SK-N-SH (cell line): ENCODE data around the gene STK26. TPM values are rescaled to one million over a fixed set of nuclear protein-coding genes. Genes with fewer than 3 reads are reported as not detected.

Experiments
- CTCF ChIA-PET: fragments of 300-600, 350-600 bp; formaldehyde crosslinking; extraction: SDS; loops from one replicate; lab custom pipeline; 2021; lab: Yijun Ruan, JAX
- POLR2A ChIA-PET: fragments of 350-600 bp; sonication (Branson Sonifier 250); formaldehyde crosslinking; extraction: SDS; loops from one replicate; lab custom pipeline; 2020; ENCODE audit warnings: antibody characterized with exemption, inconsistent platforms; lab: Yijun Ruan, JAX
- DNase-seq: peaks from one replicate; pipeline ENCODE4 v3.0.0; 2012
- H2AFZ ChIP-seq: fragments of 200-600 bp; sonication (generic); 2 replicates; pipeline ENCODE4 v1.8.1; 2016; ENCODE audit warnings: antibody characterized with exemption, mild to moderate bottlenecking, low read depth
- H3F3A ChIP-seq: fragments of 200-600 bp; sonication (generic); replicated peaks from 2 replicates; pipeline ENCODE3; 2016; ENCODE audit warnings: antibody characterized with exemption, mild to moderate bottlenecking; ENCODE audit not compliant: insufficient read depth
- H3K27ac ChIP-seq, 2 experiments: fragments of 200-500 bp in 1 of 2; fragments of 200-600 bp in 1 of 2; sonication (Bioruptor generic) in 1 of 2; sonication (generic), shearing (Covaris generic) in 1 of 2; 2 replicates each; pipeline versions ENCODE4 v1.5.1 to v1.6.1; 2014 to 2016; ENCODE audit warnings: low read depth in 2 of 2, inconsistent platforms in 1 of 2, low read length in 1 of 2, mild to moderate bottlenecking in 1 of 2, mixed read lengths in 1 of 2
- H3K27me3 ChIP-seq: fragments of 200-600 bp; sonication (generic), shearing (Covaris generic); 2 replicates; pipeline ENCODE4 v1.6.1; 2016; ENCODE audit warnings: mixed run types; ENCODE audit not compliant: insufficient read depth
- H3K36me3 ChIP-seq, 2 experiments: fragments of 200-500 bp in 1 of 2; fragments of 200-600 bp in 1 of 2; sonication (Bioruptor generic) in 1 of 2; sonication (generic) in 1 of 2; replicated peaks in 1 of 2; 2 replicates each; pipeline versions ENCODE3 to v1.5.1; 2014 to 2016; ENCODE audit warnings: low read length in 1 of 2, mild to moderate bottlenecking in 1 of 2; ENCODE audit not compliant: insufficient read depth in 2 of 2, control insufficient read depth in 1 of 2
- H3K4me1 ChIP-seq, 2 experiments: fragments of 200-500 bp in 1 of 2; fragments of 200-600 bp in 1 of 2; sonication (Bioruptor generic) in 1 of 2; sonication (generic), shearing (Covaris generic) in 1 of 2; 2 replicates each; pipeline versions ENCODE4 v1.5.1 to v1.6.1; 2014 to 2016; ENCODE audit warnings: low read depth in 1 of 2, low read length in 1 of 2, mixed run types in 1 of 2; ENCODE audit not compliant: insufficient read depth in 2 of 2, control insufficient read depth in 1 of 2
- H3K4me2 ChIP-seq: fragments of 200-600 bp; sonication (generic), shearing (Covaris generic); 2 replicates; pipeline ENCODE4 v1.6.1; 2017; ENCODE audit warnings: mixed run types
- H3K4me3 ChIP-seq, 2 experiments: fragments of 200-500 bp in 1 of 2; fragments of 200-600 bp in 1 of 2; sonication (Bioruptor generic) in 1 of 2; sonication (generic), shearing (Covaris generic) in 1 of 2; 2 replicates each; pipeline versions ENCODE4 v1.5.1 to v1.8.1; 2014 to 2016; ENCODE audit warnings: low read depth in 2 of 2, inconsistent platforms in 1 of 2, low read length in 1 of 2, mild to moderate bottlenecking in 1 of 2, mixed read lengths in 1 of 2, moderate library complexity in 1 of 2
- H3K79me2 ChIP-seq: fragments of 200-600 bp; sonication (generic); 2 replicates; pipeline ENCODE4 v1.8.1; 2017; ENCODE audit warnings: mild to moderate bottlenecking; ENCODE audit not compliant: insufficient read depth
- H3K9ac ChIP-seq: fragments of 200-600 bp; sonication (generic); 2 replicates; pipeline ENCODE4 v1.6.1; 2017; ENCODE audit warnings: mixed run types
- H3K9me2 ChIP-seq: fragments of 200-600 bp; sonication (generic); 2 replicates; pipeline ENCODE4 v1.6.1; 2017; ENCODE audit warnings: mixed run types
- H3K9me3 ChIP-seq: fragments of 200-600 bp; sonication (generic); 2 replicates; pipeline ENCODE4 v1.6.1; 2017; ENCODE audit warnings: mixed run types, mild to moderate bottlenecking, moderate library complexity
- H4K20me1 ChIP-seq: fragments of 200-600 bp; sonication (generic); 2 replicates; pipeline ENCODE4 v1.6.1; 2017; ENCODE audit warnings: mild to moderate bottlenecking, mixed run types; ENCODE audit not compliant: insufficient read depth
- CHD2 ChIP-seq: fragments of 150-350 bp; IDR thresholded peaks from 2 replicates; pipeline ENCODE4 v1.6.1; 2018; ENCODE audit warnings: low read length; ENCODE audit not compliant: partially characterized antibody
- FOXJ3 ChIP-seq: sonication (generic); formaldehyde crosslinking; IDR thresholded peaks from 2 replicates; pipeline ENCODE4 v1.5.1; 2020; ENCODE audit warnings: mild to moderate bottlenecking, missing genetic modification reagents
- GABPA ChIP-seq: IDR thresholded peaks from 2 replicates; pipeline ENCODE4 v1.4.0; 2012; ENCODE audit warnings: low read depth, mild to moderate bottlenecking
- IRF3 ChIP-seq: fragments of 150-350 bp; IDR thresholded peaks from 2 replicates; pipeline ENCODE4 v1.6.1; 2016; ENCODE audit warnings: mild to moderate bottlenecking, low read depth, low read length
- MXI1 ChIP-seq: IDR thresholded peaks from 2 replicates; pipeline ENCODE4 v1.6.1; 2012; ENCODE audit warnings: mild to moderate bottlenecking, low read depth, low read length, improper control_type of control experiment
- RAD21 ChIP-seq: IDR thresholded peaks from 2 replicates; pipeline ENCODE4 v1.6.1; 2012; ENCODE audit warnings: mild to moderate bottlenecking, low read length
- SIN3A ChIP-seq: IDR thresholded peaks from 2 replicates; pipeline ENCODE4 v1.6.1; 2012; ENCODE audit warnings: low read depth, mild to moderate bottlenecking, low read length, moderate library complexity, borderline replicate concordance
- TAF1 ChIP-seq: IDR thresholded peaks from 2 replicates; pipeline ENCODE4 v1.6.1; 2012; ENCODE audit warnings: low read depth, mild to moderate bottlenecking, low read length, moderate library complexity, borderline replicate concordance
- TCF12 ChIP-seq: IDR thresholded peaks from 2 replicates; pipeline ENCODE4 v1.4.0; 2012
- USF1 ChIP-seq: IDR thresholded peaks from 2 replicates; pipeline ENCODE4 v1.4.0; 2012; ENCODE audit warnings: low read depth, borderline replicate concordance
- WGBS: methylation state at CpG from one replicate; pipeline ENCODE4 v1.1.6; 2017; ENCODE audit warnings: low lambda C conversion rate; 5-methylcytosine and 5-hydroxymethylcytosine counted together
- polyA plus RNA-seq, 3 experiments: library from polyadenylated mRNA; depleted of rRNA; stranded (reverse); fragments of >200 nt; gene quantifications; 2 replicates each; pipeline ENCODE4 v1.2.3, GENCODE V29; 2012
- TF ChIP-seq, protein P1 (sequence below): fragments of 200-600 bp; sonication (generic); IDR thresholded peaks from 2 replicates; pipeline ENCODE4 v1.6.1; 2017; ENCODE audit warnings: antibody characterized with exemption, mild to moderate bottlenecking, moderate library complexity

Gene STK26
- polyA plus RNA-seq, 1 of the 3 experiments (the other 2 are of a cell fraction) = 3.5 TPM

- H3K9me3 ChIP-seq = no peaks in the 10 kb centered on the region
- 38% methylated on average over 4 of the region's 4 CpGs for WGBS
- TF ChIP-seq TAF1 = no peak
- no peak for TF ChIP-seq SIN3A
Observed at GRCh38 chrX:132015875-132016274, 7.2 kb upstream of the STK26 start.

DNA sequence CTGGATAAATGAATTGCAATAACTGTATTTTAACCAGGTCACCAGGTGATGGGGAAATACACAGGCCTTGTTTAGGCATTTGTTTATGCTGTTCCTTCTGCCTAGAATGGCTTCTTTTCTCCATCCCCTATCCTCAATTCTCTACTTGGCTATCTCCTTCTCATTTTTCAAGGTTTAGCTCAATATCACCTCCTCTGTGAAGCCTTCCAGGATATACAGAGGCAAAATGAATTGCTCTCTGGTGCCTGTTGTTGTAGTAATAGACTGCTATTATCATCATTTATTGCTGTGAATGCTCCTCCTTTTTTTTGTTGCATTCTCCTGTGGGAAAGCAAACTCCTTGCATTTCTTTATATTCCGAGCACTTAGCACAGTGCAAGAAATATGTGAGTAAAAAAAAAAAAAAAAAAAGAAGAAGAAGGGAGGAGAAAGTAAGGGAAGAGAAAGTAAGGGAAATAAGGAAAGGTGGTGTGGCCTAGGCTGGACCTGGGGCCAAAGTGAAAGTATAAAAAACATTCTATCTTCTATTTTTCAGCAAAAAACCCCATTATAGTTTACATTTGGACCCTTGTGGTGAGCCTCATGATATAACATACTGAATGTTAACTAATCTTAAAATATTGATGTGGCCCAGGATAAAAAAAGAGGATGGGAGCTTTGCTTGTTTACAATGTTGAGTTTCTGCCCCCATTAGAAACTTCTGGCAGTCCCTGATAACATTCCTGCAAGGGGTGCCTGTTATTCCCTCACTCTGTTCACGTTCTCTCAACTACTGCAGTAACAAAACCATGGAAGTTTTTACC is 6.3 kb upstream of the STK26 start:
- Histone ChIP-seq H3K4me1 (no peaks in the 10 kb centered on the region), H3K9me2 (no peaks in the 10 kb centered on the region), H3K4me3 (no peak overlapping the region), H3K9me3 (no peaks in the 10 kb centered on the region), H3K27ac (no peak overlapping the region), H2AFZ (no peak overlapping the region), H3K9ac (no peak overlapping the region), H3F3A (no peaks in the 10 kb centered on the region), H3K36me3 (no peaks in the 10 kb centered on the region), H3K27me3 (no peaks in the 10 kb centered on the region; the same call in 1 of the 2 replicates), H3K4me2 (no peak overlapping the region), H4K20me1 (no peaks in the 10 kb centered on the region), H3K79me2 (no peaks in the 10 kb centered on the region)
- POLR2A ChIA-PET = no interaction called here
- WGBS = 42% methylated on average over 2 of the region's 2 CpGs
- DNase-seq = no peak
- CTCF ChIA-PET = interaction anchor here (1.2 kb wide), 1 partner anchor 23 kb away, joined by 3 read pairs; no protein-coding TSS in a partner anchor
- TF ChIP-seq SIN3A (no peak), USF1 (no peak), MXI1 (no peak), GABPA (no peak), FOXJ3 (no peak)

More at GRCh38 chrX:132015875-132016274, 7.2 kb upstream of the STK26 start:
- no peaks in the 10 kb centered on the region for H3K36me3 ChIP-seq
- no peak overlapping the region for H3K4me3 ChIP-seq
- no peaks in the 10 kb centered on the region for H3K9me2 ChIP-seq
- H3K9ac ChIP-seq = no peak overlapping the region
- no peaks in the 10 kb centered on the region for H3F3A ChIP-seq
- no peak overlapping the region for H2AFZ ChIP-seq
- H3K4me1 ChIP-seq = no peaks in the 10 kb centered on the region
- H3K27ac ChIP-seq = no peak overlapping the region
- DNase-seq = no peak
- no peaks in the 10 kb centered on the region for H3K27me3 ChIP-seq
- ChIA-PET CTCF (no interaction called here), POLR2A (no interaction called here)
- H4K20me1 ChIP-seq = no peaks in the 10 kb centered on the region
- H3K79me2 ChIP-seq = no peaks in the 10 kb centered on the region
- no peak overlapping the region for H3K4me2 ChIP-seq

DNA sequence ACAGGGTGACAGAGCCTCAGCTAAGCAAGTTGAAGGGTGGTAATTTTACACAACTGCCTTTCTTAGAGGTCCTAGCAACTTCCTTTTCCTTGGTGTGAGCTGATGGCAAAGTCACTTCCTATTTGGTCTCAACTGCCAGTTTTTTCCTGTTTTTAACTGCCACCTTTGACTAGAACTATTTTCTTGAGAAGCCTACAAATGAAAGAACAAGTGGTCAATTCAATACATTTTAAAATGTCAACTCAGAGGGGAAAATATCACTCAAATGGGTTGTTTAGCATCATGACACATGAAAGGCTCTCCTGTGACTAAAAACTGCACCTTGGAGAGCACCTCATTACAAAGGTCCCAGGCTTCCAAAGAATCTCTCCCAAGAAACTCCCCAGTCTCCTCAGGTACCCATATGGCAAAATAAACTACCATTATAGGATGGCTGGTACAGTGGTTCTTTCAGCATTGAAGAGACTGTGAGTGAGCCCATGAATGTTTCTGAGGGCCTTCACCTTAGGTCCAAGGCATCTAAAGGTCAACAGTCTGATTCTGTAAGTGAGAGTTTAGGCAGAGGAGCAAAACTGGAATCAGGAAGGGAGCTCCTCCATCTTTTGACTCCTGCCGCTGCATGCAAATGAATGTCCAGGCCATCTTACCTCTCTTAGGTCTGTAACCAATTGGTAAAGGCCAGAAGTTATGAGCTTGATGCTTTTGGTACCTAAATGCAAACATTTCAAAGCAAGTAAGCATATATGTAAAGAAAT is 5.5 kb upstream of the STK26 start:
- H3K79me2 ChIP-seq = no peaks in the 10 kb centered on the region
- H3F3A ChIP-seq = no peaks in the 10 kb centered on the region
- no peak overlapping the region for H3K4me3 ChIP-seq
- CTCF ChIA-PET = interaction anchor here (1.0 to 1.2 kb wide), 2 partner anchors 22 to 176 kb away, joined by 3 to 4 read pairs; no protein-coding TSS in a partner anchor
- POLR2A ChIA-PET = no interaction called here
- H4K20me1 ChIP-seq = no peaks in the 10 kb centered on the region
- H3K9me2 ChIP-seq = no peaks in the 10 kb centered on the region
- no peak for DNase-seq
- TF ChIP-seq TCF12 = no peak
- TF ChIP-seq, protein P1, sequence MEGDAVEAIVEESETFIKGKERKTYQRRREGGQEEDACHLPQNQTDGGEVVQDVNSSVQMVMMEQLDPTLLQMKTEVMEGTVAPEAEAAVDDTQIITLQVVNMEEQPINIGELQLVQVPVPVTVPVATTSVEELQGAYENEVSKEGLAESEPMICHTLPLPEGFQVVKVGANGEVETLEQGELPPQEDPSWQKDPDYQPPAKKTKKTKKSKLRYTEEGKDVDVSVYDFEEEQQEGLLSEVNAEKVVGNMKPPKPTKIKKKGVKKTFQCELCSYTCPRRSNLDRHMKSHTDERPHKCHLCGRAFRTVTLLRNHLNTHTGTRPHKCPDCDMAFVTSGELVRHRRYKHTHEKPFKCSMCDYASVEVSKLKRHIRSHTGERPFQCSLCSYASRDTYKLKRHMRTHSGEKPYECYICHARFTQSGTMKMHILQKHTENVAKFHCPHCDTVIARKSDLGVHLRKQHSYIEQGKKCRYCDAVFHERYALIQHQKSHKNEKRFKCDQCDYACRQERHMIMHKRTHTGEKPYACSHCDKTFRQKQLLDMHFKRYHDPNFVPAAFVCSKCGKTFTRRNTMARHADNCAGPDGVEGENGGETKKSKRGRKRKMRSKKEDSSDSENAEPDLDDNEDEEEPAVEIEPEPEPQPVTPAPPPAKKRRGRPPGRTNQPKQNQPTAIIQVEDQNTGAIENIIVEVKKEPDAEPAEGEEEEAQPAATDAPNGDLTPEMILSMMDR = no peak
- TF ChIP-seq IRF3 = no peak
- TF ChIP-seq CHD2 = no peak
- no peak for TF ChIP-seq RAD21
- no peaks in the 10 kb centered on the region for H3K36me3 ChIP-seq
- no peaks in the 10 kb centered on the region; the same call in 1 of the 2 replicates for H3K27me3 ChIP-seq
- no peak overlapping the region for H3K4me2 ChIP-seq
- H3K9ac ChIP-seq = no peak overlapping the region
- H2AFZ ChIP-seq = no peak overlapping the region
- 40% methylated on average over 1 of the region's 1 CpG for WGBS
- H3K27ac ChIP-seq = no peak overlapping the region
- H3K4me1 ChIP-seq = peaks cover 0 to 2% of the 10 kb centered on the region in 2 experiments; a peak in 1 of 4 replicates
- H3K9me3 ChIP-seq = no peaks in the 10 kb centered on the region
